GM12864 (cell line): ENCODE measurements around the gene MVB12B.

ENCODE experiments used
- DNase-seq: peaks from one replicate; pipeline ENCODE4 v3.0.0-alpha.2; 2011; ENCODE audit warnings: low read depth
- H3K4me3 ChIP-seq: 2 replicates; pipeline ENCODE4 v1.5.1; 2011; ENCODE audit warnings: mild to moderate bottlenecking, low read depth, low read length, control low read depth
- CTCF ChIP-seq: IDR thresholded peaks from 2 replicates; pipeline ENCODE4 v1.5.1; 2011; ENCODE audit warnings: low read depth, mild to moderate bottlenecking, moderate library complexity, low read length, control low read depth, inconsistent platforms; ENCODE audit errors: missing control alignments

The MVB12B gene

GRCh38 chr9:126448136-126448535 is 121.5 kb downstream of the MVB12B start:
- DNase-seq: no peak
- H3K4me3 ChIP-seq: no peak overlapping the region
- TF ChIP-seq CTCF: no peak

GRCh38 chr9:126448865-126449577 is 122.4 kb downstream of the MVB12B start:
- no peak overlapping the region for H3K4me3 ChIP-seq
- DNase-seq: no peak
- TF ChIP-seq CTCF: no peak

DNA sequence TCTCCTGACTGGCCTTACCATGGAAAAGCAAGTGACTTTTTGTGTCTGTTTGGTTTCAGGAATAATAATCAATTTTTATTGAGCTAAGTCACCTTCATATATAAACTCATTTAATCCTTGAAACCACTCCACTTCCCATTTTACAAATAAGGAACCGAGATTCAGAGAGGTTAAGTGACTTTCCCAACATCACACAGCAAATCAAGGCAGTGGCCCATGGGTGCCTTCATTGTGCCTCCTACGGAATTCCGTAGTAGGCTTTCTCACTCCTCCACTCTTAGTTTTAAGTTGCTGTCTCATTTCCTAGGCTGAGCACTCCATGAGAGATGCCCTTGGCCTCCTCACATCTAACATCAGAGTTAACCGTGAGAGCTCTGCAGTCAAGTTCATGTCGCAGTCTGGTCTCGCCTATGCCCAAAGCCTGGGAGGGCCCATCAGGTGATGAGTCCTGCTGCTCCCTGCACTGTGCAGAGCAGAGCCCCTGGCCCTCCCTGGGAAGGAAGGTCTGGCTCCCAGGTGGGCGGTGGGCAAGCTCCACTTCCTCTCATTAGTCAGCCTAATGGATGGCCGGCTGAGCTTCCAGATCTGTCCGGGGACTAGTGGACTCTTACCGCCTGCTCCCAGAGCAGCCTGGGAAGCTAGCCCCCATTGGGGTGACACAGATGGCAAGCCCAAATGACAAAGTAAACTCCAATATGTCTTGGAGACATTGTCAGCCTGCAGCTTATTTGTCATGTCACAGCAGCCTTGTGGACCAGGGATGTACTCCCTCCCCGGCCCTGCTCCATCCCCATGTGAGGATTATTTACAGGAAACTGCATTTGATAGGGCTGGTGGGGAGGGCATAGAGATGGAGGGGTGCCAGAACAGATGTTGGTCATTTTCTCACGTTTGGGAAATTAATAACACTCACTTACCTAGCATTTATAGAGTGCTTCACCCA is 123.4 kb downstream of the MVB12B start:
- no peak overlapping the region for H3K4me3 ChIP-seq
- no peak for TF ChIP-seq CTCF
- no peak for DNase-seq

DNA sequence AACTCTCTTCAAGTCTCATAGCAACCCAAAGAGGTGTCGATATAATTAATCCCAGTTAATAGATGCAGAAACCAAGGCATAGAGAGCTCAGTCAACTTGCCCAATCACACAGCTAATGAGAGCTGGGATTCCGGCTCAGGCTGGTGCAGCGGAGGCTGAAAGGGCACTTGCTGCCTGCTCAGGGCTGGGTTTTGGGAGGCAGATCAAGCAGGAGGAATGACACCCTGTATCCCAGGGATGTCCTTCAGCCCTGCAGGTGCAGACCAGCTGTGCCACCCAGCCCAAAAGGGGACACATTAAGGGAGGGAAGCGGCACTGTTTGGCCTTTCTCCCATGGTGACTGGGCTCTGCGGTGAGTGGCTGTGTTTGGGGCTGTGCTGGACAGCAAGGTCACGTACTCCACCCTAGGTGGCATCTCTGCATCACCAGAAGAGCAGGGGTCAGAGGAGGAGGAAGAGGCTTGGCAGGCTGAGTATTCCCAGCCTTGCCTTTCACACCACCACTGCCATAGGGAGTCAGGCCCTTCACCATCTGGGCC is 124.1 kb downstream of the MVB12B start:
- TF ChIP-seq CTCF: no peak
- H3K4me3 ChIP-seq: no peak overlapping the region
- DNase-seq: no peak

GRCh38 chr9:126451316-126451885 is 124.8 kb downstream of the MVB12B start:
- no peak for DNase-seq
- H3K4me3 ChIP-seq: no peak overlapping the region
- no peak for TF ChIP-seq CTCF

DNA sequence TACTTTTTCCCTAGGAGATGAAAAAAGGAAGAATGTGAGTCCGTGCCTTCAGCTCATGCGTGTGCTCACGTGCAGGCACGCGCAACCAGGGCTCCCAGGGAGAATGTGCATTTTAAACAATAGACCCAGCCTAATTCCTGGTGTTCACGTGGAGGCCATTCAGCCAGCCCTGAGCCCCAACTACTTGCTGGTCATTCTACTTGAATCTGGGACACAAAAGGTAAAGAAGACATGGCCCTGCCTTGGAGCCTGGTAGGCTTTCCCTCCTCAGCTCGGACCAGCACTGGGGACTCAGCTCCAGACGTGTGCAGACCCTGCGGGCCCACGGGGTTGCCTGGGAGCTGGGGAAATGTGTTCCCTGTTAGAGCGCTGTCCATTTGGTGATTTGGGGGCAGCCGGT is 125.5 kb downstream of the MVB12B start:
- no peak for TF ChIP-seq CTCF
- no peak overlapping the region for H3K4me3 ChIP-seq
- DNase-seq: no peak
